Stomach smooth muscle (tissue), 2 donors: ENCODE data around the gene CADPS2.

ENCODE experiments used
- H3K27ac ChIP-seq: one replicate; pipeline ENCODE4 v1.7.0; 2013; ENCODE audit warnings: mild to moderate bottlenecking, low read length, inconsistent platforms
- H3K27me3 ChIP-seq, 2 donors: one replicate each; pipeline ENCODE4 v1.7.0; 2013; ENCODE audit warnings: low read length in 2 of 2; ENCODE audit not compliant: insufficient read depth in 2 of 2, control insufficient read depth in 1 of 2
- H3K36me3 ChIP-seq, 2 donors: one replicate each; pipeline ENCODE4 v1.7.0; 2013; ENCODE audit warnings: low read length in 2 of 2; ENCODE audit not compliant: control insufficient read depth in 2 of 2, insufficient read depth in 2 of 2
- H3K4me1 ChIP-seq: one replicate; pipeline ENCODE4 v1.7.0; 2013; ENCODE audit warnings: low read length; ENCODE audit not compliant: control insufficient read depth, insufficient read depth
- H3K4me3 ChIP-seq, 2 donors: one replicate each; pipeline ENCODE4 v1.7.0; 2013; ENCODE audit warnings: low read length in 2 of 2
- H3K9ac ChIP-seq, 2 donors: one replicate each; pipeline ENCODE4 v1.7.0; 2013; ENCODE audit warnings: low read length in 2 of 2, mild to moderate bottlenecking in 1 of 2
- H3K9me3 ChIP-seq, 2 donors: one replicate each; pipeline ENCODE4 v1.7.0; 2013; ENCODE audit warnings: low read length in 2 of 2; ENCODE audit not compliant: control insufficient read depth in 2 of 2
- donor health status: healthy.
- donor health status: Pancreatic carcinoma.

The CADPS2 gene

GRCh38 chr7:122619664-122620063 lies 266.6 kb downstream of the CADPS2 start:
- Histone ChIP-seq H3K9ac (no peak overlapping the region), H3K27me3 (no peaks in the 10 kb centered on the region), H3K4me3 (no peak overlapping the region), H3K27ac (no peak overlapping the region), H3K4me1 (no peaks in the 10 kb centered on the region), H3K9me3 (no peaks in the 10 kb centered on the region), H3K36me3 (no peaks in the 10 kb centered on the region)

- no peaks in the 10 kb centered on the region for H3K4me1 ChIP-seq
- H3K27ac ChIP-seq = no peak overlapping the region
- H3K9ac ChIP-seq = no peak overlapping the region
- H3K9me3 ChIP-seq = no peaks in the 10 kb centered on the region
- H3K36me3 ChIP-seq = no peaks in the 10 kb centered on the region
- no peak overlapping the region for H3K4me3 ChIP-seq
- no peaks in the 10 kb centered on the region for H3K27me3 ChIP-seq
Observed at GRCh38 chr7:122618585-122619189, 267.6 kb downstream of the CADPS2 start.

- Histone ChIP-seq H3K4me1 (no peaks in the 10 kb centered on the region), H3K4me3 (no peak overlapping the region), H3K36me3 (no peaks in the 10 kb centered on the region), H3K27me3 (no peaks in the 10 kb centered on the region), H3K27ac (no peak overlapping the region), H3K9ac (no peak overlapping the region), H3K9me3 (no peaks in the 10 kb centered on the region)
Observed at GRCh38 chr7:122616951-122617350, 269.3 kb downstream of the CADPS2 start.

GRCh38 chr7:122605929-122606328 lies 280.3 kb downstream of the CADPS2 start:
- no peaks in the 10 kb centered on the region for H3K27me3 ChIP-seq
- no peak overlapping the region for H3K4me3 ChIP-seq
- H3K9me3 ChIP-seq = no peaks in the 10 kb centered on the region
- no peaks in the 10 kb centered on the region for H3K4me1 ChIP-seq
- H3K27ac ChIP-seq = no peak overlapping the region
- no peak overlapping the region for H3K9ac ChIP-seq
- no peaks in the 10 kb centered on the region for H3K36me3 ChIP-seq

GRCh38 chr7:122604251-122604650 lies 282.0 kb downstream of the CADPS2 start:
- Histone ChIP-seq H3K36me3 (no peaks in the 10 kb centered on the region), H3K27me3 (no peaks in the 10 kb centered on the region), H3K9ac (no peak overlapping the region), H3K4me1 (no peaks in the 10 kb centered on the region), H3K9me3 (no peaks in the 10 kb centered on the region), H3K27ac (no peak overlapping the region), H3K4me3 (no peak overlapping the region)

- no peak overlapping the region for H3K4me3 ChIP-seq
- H3K27ac ChIP-seq = no peak overlapping the region
- no peaks in the 10 kb centered on the region for H3K36me3 ChIP-seq
- no peaks in the 10 kb centered on the region for H3K4me1 ChIP-seq
- no peak overlapping the region for H3K9ac ChIP-seq
- H3K9me3 ChIP-seq = no peaks in the 10 kb centered on the region
- no peaks in the 10 kb centered on the region for H3K27me3 ChIP-seq
Observed at GRCh38 chr7:122602800-122603199, 283.5 kb downstream of the CADPS2 start.

GRCh38 chr7:122600630-122601029 lies 285.6 kb downstream of the CADPS2 start:
- Histone ChIP-seq H3K9ac (no peak overlapping the region), H3K36me3 (no peaks in the 10 kb centered on the region), H3K27me3 (no peaks in the 10 kb centered on the region), H3K9me3 (no peaks in the 10 kb centered on the region), H3K4me1 (no peaks in the 10 kb centered on the region), H3K4me3 (no peak overlapping the region), H3K27ac (no peak overlapping the region)

- no peaks in the 10 kb centered on the region for H3K36me3 ChIP-seq
Observed at GRCh38 chr7:122600042-122600441, 286.2 kb downstream of the CADPS2 start.

GRCh38 chr7:122597277-122597676 lies 289.0 kb downstream of the CADPS2 start:
- no peaks in the 10 kb centered on the region for H3K9me3 ChIP-seq
- H3K27me3 ChIP-seq = no peaks in the 10 kb centered on the region
- no peaks in the 10 kb centered on the region for H3K36me3 ChIP-seq
- H3K9ac ChIP-seq = no peak overlapping the region
- no peaks in the 10 kb centered on the region for H3K4me1 ChIP-seq
- no peak overlapping the region for H3K27ac ChIP-seq
- H3K4me3 ChIP-seq = no peak overlapping the region

More at GRCh38 chr7:122600042-122600441, 286.2 kb downstream of the CADPS2 start:
- no peaks in the 10 kb centered on the region for H3K27me3 ChIP-seq
- no peaks in the 10 kb centered on the region for H3K9me3 ChIP-seq
- H3K27ac ChIP-seq = no peak overlapping the region
- no peak overlapping the region for H3K4me3 ChIP-seq
- H3K9ac ChIP-seq = no peak overlapping the region
- no peaks in the 10 kb centered on the region for H3K4me1 ChIP-seq

- Histone ChIP-seq H3K4me3 (no peak overlapping the region), H3K36me3 (no peaks in the 10 kb centered on the region), H3K9me3 (no peaks in the 10 kb centered on the region), H3K27ac (no peak overlapping the region), H3K27me3 (no peaks in the 10 kb centered on the region), H3K4me1 (no peaks in the 10 kb centered on the region), H3K9ac (no peak overlapping the region)
Observed at GRCh38 chr7:122595885-122596284, 290.4 kb downstream of the CADPS2 start.

- Histone ChIP-seq H3K36me3 (no peaks in the 10 kb centered on the region), H3K27ac (no peak overlapping the region), H3K9ac (no peak overlapping the region), H3K4me3 (no peak overlapping the region), H3K27me3 (no peaks in the 10 kb centered on the region), H3K4me1 (no peaks in the 10 kb centered on the region), H3K9me3 (no peaks in the 10 kb centered on the region)
Observed at GRCh38 chr7:122588621-122589020, 297.6 kb downstream of the CADPS2 start.
